Activated CD4-positive, CD25-positive, alpha-beta regulatory T cell treated with anti-CD3 and anti-CD28 coated beads, Interleukin-2, amount 50 U/mL, for 72 hours (primary cell): ENCODE measurements around the gene UBAC2.
"Not testable (repeated sequence)": the region's sequence is repeated elsewhere in the genome, so short reads cannot be mapped to it uniquely, and the experiment has no call there.

Source experiments
- DNase-seq: peaks from one replicate; pipeline ENCODE4 v3.0.0; 2021

UBAC2 gene

GRCh38 chr13:99215184-99215830, 14.7 kb downstream of the UBAC2 start:
- peak; percentile 50 for DNase-seq

- DNase-seq = no peak
These were observed 16.9 kb downstream of the UBAC2 start for GRCh38 chr13:99217461-99218110.

GRCh38 chr13:99218126-99218525, 17.5 kb downstream of the UBAC2 start:
- DNase-seq = no peak

- no peak for DNase-seq
These were observed 17.9 kb downstream of the UBAC2 start for GRCh38 chr13:99218545-99218944.

GRCh38 chr13:99218969-99219368, 18.3 kb downstream of the UBAC2 start:
- DNase-seq = no peak

- DNase-seq = no peak
These were observed 19.7 kb downstream of the UBAC2 start for GRCh38 chr13:99220199-99220935.

DNA sequence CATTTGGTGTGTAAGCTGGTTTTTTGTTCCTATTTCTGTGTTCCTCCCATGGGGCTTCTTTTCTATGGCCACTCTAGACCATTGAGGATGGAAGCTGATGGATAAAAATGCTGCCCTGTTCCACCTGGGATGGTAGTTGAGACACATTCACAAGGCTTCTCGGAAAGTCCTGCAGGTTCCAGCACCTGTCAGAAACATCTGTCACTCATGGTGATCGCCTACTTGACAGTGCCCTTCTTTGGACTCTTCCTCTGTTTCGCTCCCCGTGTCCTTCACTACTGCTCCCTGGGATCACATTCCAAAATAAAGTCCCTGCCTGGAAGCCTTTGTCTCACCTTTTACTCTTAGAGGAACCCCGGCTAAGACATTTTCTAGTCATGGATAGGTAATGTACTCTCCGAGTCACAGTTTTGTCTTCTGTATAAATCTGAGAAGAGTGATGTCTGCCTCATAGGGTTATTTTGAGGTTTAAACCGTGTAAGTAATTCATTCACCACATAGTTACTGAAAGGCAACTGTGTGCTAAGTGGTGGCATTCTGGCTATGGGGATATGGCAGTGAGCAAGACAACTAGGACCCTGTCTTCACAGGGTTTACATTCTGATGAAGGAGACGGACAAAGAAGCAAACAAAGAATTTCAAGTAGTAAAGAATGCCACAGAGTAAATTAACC, 21.0 kb downstream of the UBAC2 start:
- DNase-seq = no peak

GRCh38 chr13:99223587-99223986, 22.9 kb downstream of the UBAC2 start:
- DNase-seq = no peak

GRCh38 chr13:99224021-99224420, 23.4 kb downstream of the UBAC2 start:
- DNase-seq = no peak

GRCh38 chr13:99225078-99225477, 24.4 kb downstream of the UBAC2 start:
- no peak for DNase-seq

DNA sequence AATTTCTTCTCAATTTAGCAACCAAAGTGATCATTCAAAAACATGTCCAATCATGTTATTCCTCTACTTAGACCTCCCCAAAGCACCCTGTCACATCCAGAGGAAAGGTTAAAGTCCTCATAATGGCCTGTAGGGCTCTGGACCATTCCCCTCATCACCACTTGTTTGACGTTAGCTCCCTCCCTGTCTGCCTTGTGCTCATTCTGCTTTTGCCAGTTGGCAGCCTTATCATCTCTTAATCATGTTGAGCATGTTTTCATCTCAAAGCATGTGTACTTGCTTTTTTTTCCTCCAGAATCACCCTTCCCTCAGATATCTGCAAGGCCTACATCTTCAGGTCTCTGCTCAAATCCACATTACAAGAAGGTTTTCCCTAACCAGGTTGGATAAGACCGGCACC, 25.9 kb downstream of the UBAC2 start:
- DNase-seq = no peak

DNA sequence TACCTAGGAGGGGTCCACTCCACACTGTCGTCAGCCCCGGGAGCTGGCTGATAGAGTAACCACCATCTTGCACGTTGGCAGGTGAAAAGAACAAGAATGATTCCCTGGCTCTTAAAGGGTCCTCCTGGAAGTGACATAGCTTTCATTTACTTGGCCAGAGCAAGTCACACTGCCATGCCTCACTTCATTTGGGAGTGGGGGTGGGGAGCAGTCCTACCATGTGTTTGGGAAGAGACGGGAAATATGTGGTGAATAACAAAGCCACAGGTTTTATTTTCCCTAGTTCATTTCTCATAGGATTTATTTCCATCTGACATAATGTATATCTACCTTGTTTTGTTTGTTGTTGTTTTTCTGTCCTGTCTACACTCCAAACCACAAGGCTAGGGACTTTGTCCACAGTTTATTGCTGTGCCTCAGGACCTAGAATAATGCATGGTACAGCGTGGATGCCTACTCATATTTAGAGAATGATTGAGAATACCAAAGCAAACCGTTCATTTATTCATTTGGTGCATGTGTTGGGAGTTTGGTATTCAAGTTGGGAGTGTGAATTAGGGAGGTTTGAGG, 26.8 kb downstream of the UBAC2 start:
- DNase-seq = no peak

DNA sequence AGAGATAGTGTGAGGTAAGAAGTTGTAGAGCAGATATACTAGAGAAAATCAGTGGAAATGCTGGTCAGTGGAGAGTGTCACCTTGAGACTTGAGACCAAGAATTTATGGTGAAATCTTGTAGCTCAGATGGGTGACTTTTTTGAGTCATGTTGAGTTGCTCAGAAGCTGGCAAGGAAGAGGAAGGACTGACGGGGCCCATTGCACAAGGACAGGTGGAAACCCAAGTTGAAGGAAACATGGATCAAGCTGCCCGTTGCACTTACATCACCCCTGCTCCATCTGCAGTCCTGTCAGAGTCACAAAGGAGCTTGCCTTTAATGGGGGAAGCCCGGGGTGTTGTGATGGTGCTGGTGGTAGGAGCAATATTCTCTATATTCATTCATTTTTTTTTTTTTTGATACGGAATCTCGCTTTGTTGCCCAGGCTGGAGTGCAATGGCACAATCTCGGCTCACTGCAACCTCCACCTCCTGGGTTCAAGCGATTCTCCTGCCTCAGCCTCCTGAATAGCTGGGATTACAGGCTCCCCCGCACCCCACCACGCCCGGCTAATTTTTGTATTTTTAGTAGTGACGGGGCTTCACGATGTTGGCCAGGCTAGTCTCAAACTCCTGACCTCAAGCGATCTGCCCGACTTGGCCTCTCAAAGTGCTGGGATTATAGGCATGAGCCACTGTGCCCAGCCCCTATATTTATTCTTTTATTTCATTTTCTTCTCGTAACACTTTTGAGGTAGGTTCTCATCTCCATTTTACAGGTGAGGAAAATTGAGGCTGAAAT, 27.4 kb downstream of the UBAC2 start:
- no peak for DNase-seq

- no peak for DNase-seq
These were observed 28.4 kb downstream of the UBAC2 start for GRCh38 chr13:99228737-99229691.

- not testable (repeated sequence) for DNase-seq
These were observed 29.9 kb downstream of the UBAC2 start for GRCh38 chr13:99230588-99230987.

DNA sequence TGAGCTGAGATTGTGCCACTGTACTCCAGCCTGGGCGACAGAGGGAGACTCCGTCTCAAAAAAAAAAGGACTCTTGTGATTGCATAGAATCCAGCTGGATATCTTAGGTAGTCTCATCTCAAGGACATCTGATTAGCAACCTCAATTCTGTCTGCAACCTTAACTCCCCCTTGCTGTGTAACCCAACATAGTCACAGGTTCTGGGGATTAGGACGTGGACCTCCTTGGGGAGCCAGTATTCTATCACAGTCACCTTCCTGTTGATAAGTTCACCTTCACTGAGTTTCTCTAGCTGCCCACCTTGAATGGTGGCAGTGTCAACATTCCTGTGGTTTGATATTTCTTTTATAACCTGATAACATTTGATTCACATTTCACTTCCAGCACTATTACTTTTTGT, 30.3 kb downstream of the UBAC2 start:
- no peak for DNase-seq

DNA sequence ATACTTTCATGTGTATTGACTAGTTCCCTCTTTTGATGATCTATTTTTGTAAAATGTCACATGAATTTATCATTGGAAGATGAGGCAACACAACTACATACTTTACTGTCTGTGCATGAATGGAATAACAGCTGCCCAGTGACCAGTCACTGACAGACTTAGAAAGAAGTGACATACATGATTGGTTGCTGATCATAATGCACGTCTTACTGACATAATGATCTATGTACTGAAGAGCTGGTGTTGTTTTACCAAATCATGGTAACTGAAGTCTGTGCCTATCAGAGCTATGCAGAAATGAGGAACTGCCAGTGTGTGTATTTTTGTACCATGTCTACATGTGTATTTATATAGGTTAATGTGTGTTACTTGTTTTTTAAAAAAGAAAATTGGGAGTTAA, 31.1 kb downstream of the UBAC2 start:
- no peak for DNase-seq

- DNase-seq = no peak
These were observed 37.5 kb downstream of the UBAC2 start for GRCh38 chr13:99237981-99238662.

GRCh38 chr13:99246100-99246499, 45.4 kb downstream of the UBAC2 start:
- no peak for DNase-seq

GRCh38 chr13:99249178-99249577, 48.5 kb downstream of the UBAC2 start:
- DNase-seq = not testable (repeated sequence)

DNA sequence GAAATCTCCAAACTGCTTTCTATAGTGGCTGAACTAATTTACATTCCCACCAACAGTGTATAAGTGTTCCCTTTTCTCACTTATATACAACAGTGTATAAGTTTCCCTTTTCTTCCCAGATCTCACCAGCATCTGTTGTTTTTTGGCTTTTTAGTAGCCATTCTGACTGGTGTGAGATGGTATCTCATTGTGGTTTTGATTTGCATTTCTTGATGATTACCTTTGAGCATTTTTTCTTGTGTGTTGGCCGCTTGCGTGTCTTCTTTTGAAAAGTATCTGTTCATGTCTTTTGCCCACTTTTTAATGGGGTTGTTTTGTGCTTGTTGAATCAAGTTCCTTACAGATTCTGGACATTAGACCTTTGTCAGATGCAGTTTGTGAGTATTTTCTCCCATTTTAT, 49.0 kb downstream of the UBAC2 start:
- not testable (repeated sequence) for DNase-seq
